ENCODE results near the gene SMCO2. TPM values are rescaled to one million over a fixed set of nuclear protein-coding genes. Genes with fewer than 3 reads are reported as not detected.

The SMCO2 gene
- total and polyA plus RNA-seq, 5 donors, result 0.14 to 0.28 TPM; not detected in 3

DNA sequence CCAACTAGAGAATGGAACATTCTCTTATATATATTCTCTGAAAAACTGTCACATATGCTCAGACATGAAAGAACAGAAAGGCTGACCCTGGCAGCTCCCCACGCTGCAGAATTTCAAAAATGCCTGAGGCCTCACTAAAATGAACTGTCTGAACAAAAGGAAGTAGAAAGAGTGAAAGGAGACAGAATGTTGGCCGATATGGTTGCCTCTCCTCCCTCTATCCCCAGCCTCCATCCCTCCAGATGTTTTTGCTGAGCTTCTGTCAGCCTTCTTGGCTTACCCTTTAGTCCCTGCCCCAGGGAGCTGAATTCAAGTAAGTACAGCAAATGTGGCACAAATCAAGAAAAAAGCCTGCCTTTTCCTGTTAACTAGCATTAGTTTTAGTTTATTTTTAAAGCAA lies 6.9 kb downstream of the SMCO2 start:
- Histone ChIP-seq H3K4me3 (ENCODE audit: low read length) (no peak overlapping the region), H3K27ac (ENCODE audit: low read length) (no peak overlapping the region), H3K4me1 (ENCODE audit: control insufficient read depth, insufficient read depth, low read length) (no peaks in the 10 kb centered on the region), H3K27me3 (ENCODE audit: control insufficient read depth, insufficient read depth) (no peaks in the 10 kb centered on the region), H3K9me3 (ENCODE audit: control insufficient read depth, low read length) (no peaks in the 10 kb centered on the region)
- intact Hi-C loops (cut with DNase I), result no loop called here
- ATAC-seq, result peak in 1 of 2 donors; percentile 70
- WGBS, result 58% methylated on average over 2 of the region's 2 CpGs
- no peak for DNase-seq

DNA sequence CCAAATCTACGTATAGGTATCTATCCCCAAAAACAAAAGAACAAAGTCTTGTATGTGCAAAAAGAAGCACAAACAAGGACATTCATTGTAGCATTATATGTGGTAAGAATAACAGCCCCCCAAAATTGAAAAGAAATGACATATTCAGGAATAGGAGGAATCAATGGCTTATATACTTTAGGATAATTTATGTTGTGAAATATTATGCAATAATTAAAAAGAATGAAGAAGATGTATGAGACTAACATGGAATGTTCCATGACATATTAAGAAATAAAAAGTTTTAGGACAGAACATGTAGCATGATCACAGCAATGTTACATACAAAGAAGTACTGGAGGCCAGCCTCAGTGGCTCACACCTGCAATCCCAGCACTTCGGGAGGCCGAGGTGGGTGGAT lies 9.1 kb downstream of the SMCO2 start:
- ATAC-seq (no peak), DNase-seq (no peak)
- H3K9me3 ChIP-seq (ENCODE audit: control insufficient read depth, low read length), result no peaks in the 10 kb centered on the region
- WGBS, result 98% methylated on average over 3 of the region's 3 CpGs
- H3K27ac ChIP-seq (ENCODE audit: low read length), result no peak overlapping the region
- no peaks in the 10 kb centered on the region for H3K4me1 ChIP-seq (ENCODE audit: control insufficient read depth, insufficient read depth, low read length)
- no peaks in the 10 kb centered on the region for H3K27me3 ChIP-seq (ENCODE audit: control insufficient read depth, insufficient read depth)
- intact Hi-C loops (cut with DNase I), result no loop called here
- H3K4me3 ChIP-seq (ENCODE audit: low read length), result no peak overlapping the region

DNA sequence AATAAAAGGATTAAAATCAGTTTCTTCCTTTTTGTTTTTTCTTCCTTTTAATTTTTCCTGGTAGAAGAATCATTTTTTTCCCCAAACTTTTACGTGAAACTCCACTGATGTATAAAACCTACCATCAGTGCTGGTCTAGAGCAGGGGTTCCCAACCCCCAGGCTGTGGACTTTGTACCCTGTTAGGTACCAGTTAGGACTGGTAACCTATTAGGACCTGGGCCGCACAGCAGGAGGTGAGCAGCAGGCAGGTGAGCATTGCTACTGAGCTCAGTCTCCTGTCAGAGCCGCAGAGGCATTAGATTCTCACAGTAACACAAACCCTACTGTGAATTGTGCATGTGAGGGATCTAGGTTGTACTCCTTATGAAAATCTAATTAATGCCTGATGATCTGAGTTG lies 10.1 kb downstream of the SMCO2 start:
- no peak for ATAC-seq
- Histone ChIP-seq H3K9me3 (ENCODE audit: control insufficient read depth, low read length) (no peaks in the 10 kb centered on the region), H3K4me1 (ENCODE audit: control insufficient read depth, insufficient read depth, low read length) (no peaks in the 10 kb centered on the region), H3K27ac (ENCODE audit: low read length) (no peak overlapping the region), H3K4me3 (ENCODE audit: low read length) (no peak overlapping the region), H3K27me3 (ENCODE audit: control insufficient read depth, insufficient read depth) (no peaks in the 10 kb centered on the region)
- intact Hi-C loops (cut with DNase I), result no loop called here
- DNase-seq, result no peak
- WGBS, result 97% methylated on average over 3 of the region's 3 CpGs

DNA sequence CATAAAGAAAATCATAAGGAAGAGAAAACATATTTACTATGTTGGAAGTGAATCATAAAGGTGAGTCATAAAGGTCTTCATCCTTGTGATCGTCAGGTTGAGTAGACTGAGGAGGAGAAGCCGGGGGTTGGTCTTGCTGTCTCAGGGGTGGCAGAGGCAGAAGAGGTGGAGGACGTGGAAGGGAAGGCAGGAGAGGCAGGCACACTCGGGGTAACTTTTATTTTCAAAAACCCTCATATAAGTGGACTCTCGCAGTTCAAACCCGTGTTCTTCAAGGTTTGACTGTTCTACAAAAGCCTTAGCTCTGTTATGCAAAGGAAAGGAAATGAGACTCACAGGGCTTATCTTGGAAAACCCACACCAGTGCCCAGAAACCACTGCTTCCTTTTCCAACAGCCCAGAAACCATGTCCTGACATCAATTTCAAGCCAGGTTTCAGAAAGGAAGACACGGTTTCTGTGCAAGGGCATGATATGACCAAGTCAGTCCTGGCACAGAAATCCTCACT lies 14.0 kb downstream of the SMCO2 start:
- peak in 1 of 2 donors; percentile 75 for ATAC-seq
- Histone ChIP-seq H3K9me3 (ENCODE audit: control insufficient read depth, low read length) (no peaks in the 10 kb centered on the region), H3K27ac (ENCODE audit: low read length) (no peak overlapping the region), H3K4me1 (ENCODE audit: control insufficient read depth, insufficient read depth, low read length) (no peaks in the 10 kb centered on the region), H3K4me3 (ENCODE audit: low read length) (no peak overlapping the region), H3K27me3 (ENCODE audit: control insufficient read depth, insufficient read depth) (no peaks in the 10 kb centered on the region)
- WGBS, result 53% methylated on average over 7 of the region's 7 CpGs
- DNase-seq, result no peak
- intact Hi-C loops (cut with DNase I), result no loop called here

DNA sequence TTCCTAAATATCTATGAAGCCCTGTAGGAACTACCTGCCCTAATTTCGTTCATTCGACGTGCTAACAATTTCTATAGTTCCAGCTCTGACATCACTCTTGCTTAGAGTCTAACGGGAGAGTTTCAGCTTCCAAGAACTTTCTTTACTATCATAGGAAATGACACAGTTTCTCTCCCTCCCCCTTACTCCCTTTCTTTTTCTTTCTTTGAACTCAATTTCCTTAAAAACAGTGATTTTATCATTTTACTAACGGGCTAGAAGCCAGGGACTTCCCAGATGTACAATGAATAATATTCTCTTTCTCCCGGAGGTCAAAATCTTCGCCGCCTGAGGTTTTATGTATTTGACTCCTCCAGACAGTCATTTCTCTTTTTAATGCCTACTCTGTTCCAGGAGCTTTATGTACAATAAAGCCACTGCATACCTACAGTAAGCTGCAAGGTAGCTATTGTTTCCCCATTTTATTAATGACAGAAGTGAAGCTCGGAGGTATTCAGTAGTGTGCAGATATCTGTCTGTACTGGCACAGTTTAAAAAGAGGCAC lies 15.7 kb downstream of the SMCO2 start:
- ATAC-seq, result peak; percentile 29 to 64
- intact Hi-C loops (cut with DNase I), result no loop called here
- no peak overlapping the region for H3K27ac ChIP-seq (ENCODE audit: low read length)
- H3K27me3 ChIP-seq (ENCODE audit: control insufficient read depth, insufficient read depth), result no peaks in the 10 kb centered on the region
- no peaks in the 10 kb centered on the region for H3K9me3 ChIP-seq (ENCODE audit: control insufficient read depth, low read length)
- no peak for DNase-seq
- no peaks in the 10 kb centered on the region for H3K4me1 ChIP-seq (ENCODE audit: control insufficient read depth, insufficient read depth, low read length)
- no peak overlapping the region for H3K4me3 ChIP-seq (ENCODE audit: low read length)
- 27% methylated on average over 9 of the region's 9 CpGs for WGBS

DNA sequence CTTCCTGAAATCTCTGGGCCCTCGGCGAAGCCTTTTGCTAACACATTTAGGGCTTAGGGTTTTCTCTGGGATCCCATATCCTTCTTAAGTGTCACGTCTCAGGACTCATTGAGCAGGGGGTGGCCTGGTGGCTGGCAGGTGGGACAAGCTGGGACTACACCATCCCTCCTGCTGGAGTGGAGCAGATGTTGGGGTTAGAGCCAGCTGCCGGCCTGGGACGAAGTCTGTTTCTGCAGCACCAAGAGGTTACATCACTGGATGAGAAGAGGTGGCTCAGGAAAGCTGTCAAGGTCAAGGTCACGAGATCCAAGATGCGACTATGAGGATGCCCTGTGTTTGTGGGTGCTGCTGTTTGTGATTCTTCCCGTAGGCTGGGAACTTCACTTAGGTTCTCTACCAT lies 16.3 kb downstream of the SMCO2 start:
- peak; percentile 20 to 28 for ATAC-seq
- Histone ChIP-seq H3K4me3 (ENCODE audit: low read length) (no peak overlapping the region), H3K9me3 (ENCODE audit: control insufficient read depth, low read length) (no peaks in the 10 kb centered on the region), H3K27ac (ENCODE audit: low read length) (no peak overlapping the region), H3K27me3 (ENCODE audit: control insufficient read depth, insufficient read depth) (no peaks in the 10 kb centered on the region), H3K4me1 (ENCODE audit: control insufficient read depth, insufficient read depth, low read length) (no peaks in the 10 kb centered on the region)
- WGBS, result 68% methylated on average over 8 of the region's 8 CpGs
- intact Hi-C loops (cut with DNase I), result no loop called here
- DNase-seq, result no peak

DNA sequence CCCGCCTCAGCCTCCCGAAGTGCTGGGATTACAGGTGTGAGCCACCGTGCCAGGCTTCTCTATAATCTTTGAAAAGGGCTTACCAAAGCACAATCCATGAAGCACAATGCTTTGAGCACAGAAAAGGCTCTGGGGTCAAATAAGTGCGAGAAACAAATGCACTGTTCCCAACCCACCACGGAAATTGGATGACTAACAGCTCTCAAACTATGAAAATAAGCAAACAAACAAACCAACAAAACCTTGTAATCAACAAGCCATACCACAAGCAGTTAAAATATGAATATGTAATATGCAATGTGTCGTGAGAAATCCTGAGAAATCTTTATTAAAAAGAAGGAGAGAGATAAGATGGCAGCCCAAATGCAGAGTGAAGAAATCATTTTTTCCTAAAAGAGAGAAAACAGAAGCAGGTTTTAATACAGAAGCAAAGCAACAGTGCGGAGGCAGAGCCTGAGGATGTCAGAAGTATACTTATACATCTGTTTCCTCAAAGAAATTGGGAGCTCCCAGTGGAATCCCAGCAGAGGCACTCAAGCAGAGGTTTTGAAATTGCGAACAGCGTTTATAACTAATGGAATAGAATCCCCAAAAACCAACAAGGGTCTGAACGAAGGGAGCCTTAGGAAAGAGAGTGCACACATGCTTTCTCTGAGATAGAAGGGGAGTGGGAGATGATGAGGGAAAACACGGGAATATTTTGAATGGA lies 17.1 kb downstream of the SMCO2 start:
- no peak for DNase-seq
- Histone ChIP-seq H3K9me3 (ENCODE audit: control insufficient read depth, low read length) (no peaks in the 10 kb centered on the region), H3K4me3 (ENCODE audit: low read length) (no peak overlapping the region), H3K4me1 (ENCODE audit: control insufficient read depth, insufficient read depth, low read length) (no peaks in the 10 kb centered on the region), H3K27ac (ENCODE audit: low read length) (no peak overlapping the region), H3K27me3 (ENCODE audit: control insufficient read depth, insufficient read depth) (no peaks in the 10 kb centered on the region)
- intact Hi-C loops (cut with DNase I), result no loop called here
- 73% methylated on average over 11 of the region's 11 CpGs for WGBS
- peak in 1 of 2 donors; percentile 7 for ATAC-seq

DNA sequence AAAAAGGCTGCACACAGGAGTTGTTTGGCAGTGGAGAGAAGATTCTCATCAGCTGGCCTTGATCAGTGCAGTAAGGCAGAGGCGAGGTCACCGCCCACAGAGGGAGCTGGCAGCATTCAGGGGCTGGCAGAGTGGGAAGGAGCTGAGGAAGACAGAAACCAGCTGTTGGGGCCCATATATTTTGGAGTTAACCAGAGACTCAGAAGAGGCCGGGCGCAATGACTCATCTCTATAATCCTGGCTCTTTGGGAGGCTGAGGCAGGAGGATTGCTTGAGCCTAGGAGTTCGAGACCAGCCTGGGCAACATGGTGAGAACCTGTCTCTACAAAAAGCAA lies 17.7 kb downstream of the SMCO2 start:
- H3K27ac ChIP-seq (ENCODE audit: low read length), result no peak overlapping the region
- peak; percentile 81 to 90 (median 90) for DNase-seq
- no peaks in the 10 kb centered on the region for H3K27me3 ChIP-seq (ENCODE audit: control insufficient read depth, insufficient read depth)
- H3K9me3 ChIP-seq (ENCODE audit: control insufficient read depth, low read length), result no peaks in the 10 kb centered on the region
- intact Hi-C loops (cut with DNase I), result no loop called here
- whole genome bisulfite sequencing, result 70% methylated on average over 5 of the region's 5 CpGs
- peak; percentile 70 to 86 for ATAC-seq
- no peaks in the 10 kb centered on the region for H3K4me1 ChIP-seq (ENCODE audit: control insufficient read depth, insufficient read depth, low read length)
- no peak overlapping the region for H3K4me3 ChIP-seq (ENCODE audit: low read length)

DNA sequence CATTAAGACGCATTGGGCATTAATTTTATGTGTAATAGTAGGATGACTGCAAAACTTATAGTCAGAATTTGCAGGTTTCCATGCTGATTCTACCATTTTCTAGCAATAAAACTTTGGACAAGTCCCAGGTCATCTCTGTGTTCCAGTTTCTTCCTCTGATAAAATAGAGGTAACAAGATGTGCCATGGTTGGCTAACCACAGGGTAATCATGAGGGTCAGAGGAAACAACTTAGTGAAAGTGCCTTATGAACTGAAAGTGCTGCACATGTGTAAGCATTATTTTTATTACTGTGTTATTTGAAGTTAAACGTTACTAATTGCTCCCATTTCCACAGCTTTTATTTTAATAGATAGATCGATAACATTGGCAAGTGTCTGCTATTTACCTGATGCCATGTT lies 21.1 kb downstream of the SMCO2 start:
- Histone ChIP-seq H3K4me3 (ENCODE audit: low read length) (no peak overlapping the region), H3K27me3 (ENCODE audit: control insufficient read depth, insufficient read depth) (no peaks in the 10 kb centered on the region), H3K27ac (ENCODE audit: low read length) (no peak overlapping the region), H3K4me1 (ENCODE audit: control insufficient read depth, insufficient read depth, low read length) (no peaks in the 10 kb centered on the region), H3K9me3 (ENCODE audit: control insufficient read depth, low read length) (no peaks in the 10 kb centered on the region)
- 97% methylated on average over 3 of the region's 3 CpGs for WGBS
- intact Hi-C loops (cut with DNase I), result no loop called here
- DNase-seq, result no peak
- ATAC-seq, result no peak

DNA sequence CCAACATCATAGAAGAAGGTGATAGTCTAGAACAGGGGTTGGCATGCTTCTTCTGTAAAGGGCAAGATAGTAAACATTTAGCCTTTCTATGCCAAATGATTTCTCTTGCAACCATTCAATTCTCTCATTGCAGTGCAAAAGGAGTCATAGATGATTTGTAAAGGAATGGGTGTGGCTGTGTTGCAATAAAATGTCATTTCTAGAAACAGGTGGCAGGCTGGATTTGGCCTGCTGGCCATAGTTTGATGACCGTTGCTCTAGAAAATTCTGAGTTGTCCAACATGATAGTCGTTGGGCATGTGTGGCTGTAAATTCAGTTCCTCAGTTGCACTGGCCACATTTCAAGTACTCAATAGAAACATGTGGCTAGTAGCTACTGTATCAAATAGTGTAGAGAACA lies 21.7 kb downstream of the SMCO2 start:
- H3K4me3 ChIP-seq (ENCODE audit: low read length), result no peak overlapping the region
- WGBS, result 85% methylated on average over 2 of the region's 2 CpGs
- no peaks in the 10 kb centered on the region for H3K9me3 ChIP-seq (ENCODE audit: control insufficient read depth, low read length)
- ATAC-seq (no peak), DNase-seq (no peak)
- no peaks in the 10 kb centered on the region for H3K4me1 ChIP-seq (ENCODE audit: control insufficient read depth, insufficient read depth, low read length)
- no peak overlapping the region for H3K27ac ChIP-seq (ENCODE audit: low read length)
- intact Hi-C loops (cut with DNase I), result no loop called here
- H3K27me3 ChIP-seq (ENCODE audit: control insufficient read depth, insufficient read depth), result no peaks in the 10 kb centered on the region

DNA sequence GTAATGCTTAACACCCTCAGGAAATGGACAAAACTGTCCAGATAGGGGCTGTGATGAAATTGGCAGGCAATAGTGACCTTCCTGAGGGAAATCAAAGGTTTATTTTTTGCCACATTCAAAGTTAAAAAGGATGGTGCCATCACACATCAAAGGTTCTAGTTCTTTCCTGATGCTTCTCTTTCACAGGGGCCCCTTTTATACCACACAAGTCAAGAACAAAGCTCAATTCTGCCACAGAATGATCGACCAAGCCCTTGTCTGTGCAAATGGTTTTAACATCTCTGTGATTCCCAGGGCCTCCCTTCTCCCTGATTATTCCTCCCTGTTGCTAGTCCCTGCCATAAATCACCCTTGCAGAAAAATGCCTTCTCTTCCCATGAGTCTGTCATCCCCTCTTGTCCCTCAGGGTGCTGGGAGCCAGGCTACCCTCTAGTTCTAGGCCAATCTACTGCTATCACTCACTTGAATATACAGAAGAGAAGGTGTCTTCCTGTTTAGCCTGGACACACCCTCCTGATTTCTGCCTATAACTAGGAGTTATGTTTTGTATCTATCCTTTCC lies 22.7 kb downstream of the SMCO2 start:
- WGBS, result 75% methylated on average over 1 of the region's 1 CpG
- Histone ChIP-seq H3K9me3 (ENCODE audit: control insufficient read depth, low read length) (no peaks in the 10 kb centered on the region), H3K27ac (ENCODE audit: low read length) (no peak overlapping the region), H3K4me3 (ENCODE audit: low read length) (no peak overlapping the region), H3K27me3 (ENCODE audit: control insufficient read depth, insufficient read depth) (no peaks in the 10 kb centered on the region), H3K4me1 (ENCODE audit: control insufficient read depth, insufficient read depth, low read length) (no peaks in the 10 kb centered on the region)
- ATAC-seq, result no peak
- no peak for DNase-seq
- intact Hi-C loops (cut with DNase I), result no loop called here

Measured in right cardiac atrium (tissue), 5 donors.